UCSD-AML1 (cell line): Measurements from ENCODE around the gene STK4.
"Not testable (repeated sequence)": the region's sequence is repeated elsewhere in the genome, so short reads cannot be mapped to it uniquely, and the experiment has no call there.

Experiments
- DNase-seq: peaks from one replicate; lab custom pipeline; 2025; ENCODE audit not compliant: unreplicated experiment; lab: John Stamatoyannopoulos, UW

The STK4 gene

DNA sequence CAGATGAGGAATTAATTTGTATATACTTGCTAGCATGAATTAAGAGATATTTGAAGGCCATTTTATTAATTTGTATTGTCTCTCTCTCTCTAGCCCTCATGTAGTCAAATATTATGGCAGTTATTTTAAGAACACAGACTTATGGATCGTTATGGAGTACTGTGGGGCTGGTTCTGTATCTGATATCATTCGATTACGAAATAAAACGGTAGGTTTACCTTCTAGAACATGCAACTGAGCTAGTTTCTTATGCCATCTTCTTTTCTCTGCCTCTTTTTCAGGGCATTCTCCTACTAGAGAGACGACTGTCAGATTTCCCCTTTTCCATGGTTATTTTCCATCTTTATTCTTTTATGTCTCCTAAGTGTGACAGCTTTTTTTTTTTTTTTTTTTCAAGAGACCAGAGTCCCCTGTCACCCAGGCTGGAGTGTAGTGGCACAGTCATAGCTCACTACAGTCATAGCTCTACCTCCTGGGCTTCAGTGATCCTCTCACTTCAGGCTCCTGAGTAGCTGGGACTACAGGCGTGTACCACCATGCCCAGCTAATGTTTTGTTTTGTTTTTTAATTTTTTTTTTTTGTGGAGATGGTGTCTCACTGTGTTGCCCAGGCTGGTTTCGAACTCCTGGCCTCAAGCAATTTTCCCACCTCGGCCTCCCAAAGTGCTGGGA lies 15.6 kb downstream of the STK4 start:
- DNase-seq = no peak

DNA sequence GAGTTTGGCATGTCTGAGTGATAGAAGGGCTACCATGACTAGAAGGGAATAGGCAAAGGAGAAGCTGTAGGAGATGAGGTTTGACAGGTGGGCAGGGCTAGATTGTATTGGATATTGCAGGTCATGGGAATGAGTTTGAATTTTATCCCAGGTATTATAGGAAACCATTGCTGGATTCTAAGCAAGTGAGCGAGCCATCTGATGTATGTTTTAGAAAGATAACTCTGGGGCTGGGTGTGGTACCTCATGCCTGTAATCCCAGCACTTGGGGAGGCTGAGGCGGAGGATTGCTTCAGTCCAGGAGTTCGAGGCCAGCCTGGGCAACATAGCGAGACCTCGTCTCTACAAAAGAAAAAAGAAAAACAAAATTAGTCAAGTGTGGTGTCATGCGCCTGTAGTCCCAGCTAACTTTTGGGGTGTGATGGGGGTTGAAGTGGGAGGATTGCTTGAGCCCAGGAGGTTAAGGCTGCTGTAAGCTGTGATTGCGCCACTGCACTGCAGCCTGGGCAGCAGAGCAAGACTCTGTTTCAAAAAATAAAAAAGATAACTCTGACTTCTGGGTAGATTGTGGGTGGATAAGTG lies 16.9 kb downstream of the STK4 start:
- no peak for DNase-seq

DNA sequence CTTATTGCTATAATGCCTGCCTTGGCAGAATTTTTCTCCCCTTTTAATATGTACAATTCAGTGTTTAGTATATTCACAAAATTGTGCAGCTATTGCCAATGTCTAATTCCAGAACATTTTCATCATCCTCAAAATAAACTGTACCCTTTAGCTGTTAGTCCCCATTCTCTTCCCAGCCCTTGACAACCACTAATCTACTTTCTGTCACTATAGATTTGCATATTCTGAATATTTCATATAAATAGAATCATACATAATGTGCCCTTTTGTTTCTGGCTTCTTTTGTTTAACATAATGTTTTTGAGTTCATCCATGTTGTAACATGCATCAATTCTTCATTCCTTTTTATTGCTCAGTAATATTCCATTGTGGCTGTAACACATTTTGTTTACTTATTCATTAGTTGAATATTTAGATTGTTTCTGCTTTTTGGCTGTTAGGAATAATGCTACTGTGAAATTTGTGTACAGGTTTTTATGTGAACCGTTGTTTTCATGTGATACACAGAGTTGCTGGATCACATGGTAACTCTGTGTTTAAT lies 22.4 kb downstream of the STK4 start:
- no peak for DNase-seq

DNA sequence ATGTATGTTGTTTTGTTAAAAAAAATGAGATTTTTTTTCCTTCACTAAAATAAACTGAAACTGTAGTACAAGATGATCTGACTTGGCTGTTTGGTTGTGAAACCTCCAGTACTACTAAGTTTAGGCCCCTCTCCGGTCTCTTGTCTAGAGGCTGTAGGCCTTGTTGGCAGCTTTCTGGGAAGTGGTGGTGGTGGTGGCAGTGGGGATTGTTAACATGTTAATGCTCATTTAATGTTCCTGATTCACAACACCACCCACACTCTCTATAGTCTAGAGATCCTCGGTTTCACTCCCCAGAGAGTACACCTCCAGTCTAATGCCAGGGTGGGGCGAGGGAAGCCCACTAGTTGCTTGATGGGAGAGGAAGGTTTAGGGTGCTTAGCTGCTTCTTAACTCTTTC lies 24.1 kb downstream of the STK4 start:
- peak; percentile 18 for DNase-seq

DNA sequence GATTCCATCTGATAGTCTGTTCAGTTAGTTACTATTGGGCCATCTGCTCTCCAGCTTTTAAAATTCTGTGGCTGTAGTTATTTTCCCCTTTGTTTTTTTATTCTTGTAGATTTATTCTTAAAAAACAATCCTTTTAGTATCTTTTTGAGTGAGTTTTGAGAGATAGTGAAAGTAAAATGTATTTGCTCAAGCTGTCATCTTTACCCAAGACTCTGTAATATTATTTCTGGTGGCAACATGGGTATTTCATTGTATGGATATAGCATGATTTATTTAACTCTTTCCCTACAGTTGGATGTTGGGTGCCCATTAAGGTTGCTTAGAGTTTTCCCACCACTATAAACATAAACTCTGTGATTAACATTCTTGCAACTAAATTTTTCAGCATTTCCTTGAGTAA lies 24.6 kb downstream of the STK4 start:
- DNase-seq = no peak

DNA sequence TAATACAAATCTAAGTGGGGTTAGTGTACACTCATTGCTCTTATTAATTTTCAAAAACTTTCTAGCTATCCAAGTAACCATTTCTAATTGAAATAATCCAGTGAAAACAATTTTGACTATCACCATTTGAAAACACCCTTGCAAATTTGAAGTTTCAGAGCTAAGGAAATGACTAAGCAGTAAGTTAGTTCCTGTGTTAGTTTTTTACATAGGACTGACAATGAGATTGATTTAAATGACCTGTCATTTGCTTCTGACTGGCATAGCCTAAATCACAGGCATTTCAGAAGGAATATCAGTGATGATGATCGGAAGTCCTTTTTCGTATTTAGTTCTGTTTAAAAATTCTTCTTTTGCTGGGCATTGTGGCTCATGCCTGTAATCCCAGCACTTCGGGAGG lies 27.0 kb downstream of the STK4 start:
- DNase-seq = no peak

DNA sequence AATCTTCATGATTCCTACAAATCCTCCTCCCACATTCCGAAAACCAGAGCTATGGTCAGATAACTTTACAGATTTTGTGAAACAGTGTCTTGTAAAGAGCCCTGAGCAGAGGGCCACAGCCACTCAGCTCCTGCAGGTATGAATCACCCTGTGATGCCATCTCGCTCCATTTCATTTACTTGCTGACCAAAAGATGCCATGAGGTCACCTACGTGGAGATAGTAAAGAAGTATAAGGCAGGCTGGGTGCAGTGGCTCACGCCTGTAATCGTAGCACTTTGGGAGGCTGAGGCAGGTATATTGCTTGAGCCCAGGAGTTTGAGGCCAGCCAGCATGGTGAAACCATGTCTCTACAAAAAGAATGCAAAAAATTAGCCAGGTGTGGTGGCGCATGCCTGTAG lies 30.9 kb downstream of the STK4 start:
- no peak for DNase-seq

DNA sequence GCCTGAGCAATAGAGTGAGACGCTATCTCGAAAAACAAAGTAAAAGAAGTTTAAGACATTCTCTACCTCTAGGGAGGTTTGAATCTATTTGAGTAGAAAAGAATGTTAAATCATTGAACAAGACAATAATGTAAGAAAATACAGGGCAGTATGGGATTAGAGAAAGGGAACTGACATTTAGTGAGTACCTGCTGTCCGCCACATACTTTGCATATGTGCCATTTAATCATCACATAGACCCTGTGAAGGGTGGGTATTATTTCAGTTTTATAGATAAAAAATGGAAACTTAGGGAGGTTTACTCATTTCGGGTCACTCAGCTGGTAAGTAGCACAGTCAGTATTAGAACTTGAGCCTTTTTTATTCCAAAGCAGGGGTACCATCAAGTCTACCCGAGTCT lies 31.4 kb downstream of the STK4 start:
- DNase-seq = no peak

DNA sequence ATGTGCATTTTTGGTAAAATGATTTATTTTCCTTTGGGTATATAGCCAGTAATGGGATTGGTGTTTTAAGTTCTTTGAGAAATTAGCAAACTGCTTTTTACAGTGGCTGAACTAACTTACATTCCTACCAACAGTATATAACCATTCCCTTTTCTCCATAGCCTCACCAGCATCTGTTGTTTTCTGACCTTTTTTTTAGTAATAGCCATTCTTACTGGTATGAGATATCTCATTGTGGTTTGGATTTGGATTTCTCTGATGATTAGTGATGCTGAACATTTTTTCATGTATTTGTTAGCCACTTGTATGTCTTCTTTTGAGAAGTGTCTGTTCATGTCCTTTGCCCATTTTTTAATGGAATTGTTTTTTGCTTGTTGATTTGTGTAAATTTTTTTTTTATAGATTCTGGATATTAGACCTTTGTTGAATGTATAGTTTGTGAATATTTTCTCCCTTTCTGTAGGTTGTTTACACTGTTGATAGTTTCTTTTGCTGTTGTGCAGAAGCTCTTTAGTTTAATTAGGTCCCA lies 42.3 kb downstream of the STK4 start:
- no peak for DNase-seq

DNA sequence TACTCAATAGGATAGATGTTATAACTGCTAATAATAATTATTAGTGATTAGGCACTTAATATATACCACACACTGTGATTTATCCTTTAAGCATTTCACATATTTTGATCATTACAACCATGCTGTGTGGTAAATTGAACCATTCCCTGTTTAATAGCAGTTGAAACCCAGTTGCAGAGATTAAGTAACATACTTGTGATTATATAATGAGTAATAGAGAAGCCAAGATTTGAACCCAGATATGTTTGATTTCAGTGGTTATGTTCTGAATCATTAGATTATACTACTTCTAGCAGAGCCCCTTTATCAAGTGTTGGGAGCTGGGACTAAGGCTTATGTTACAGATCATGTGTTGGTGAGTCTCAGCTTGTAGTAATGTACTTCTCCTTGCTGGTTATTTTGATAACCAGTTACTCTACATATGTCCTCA lies 44.1 kb downstream of the STK4 start:
- DNase-seq = no peak

DNA sequence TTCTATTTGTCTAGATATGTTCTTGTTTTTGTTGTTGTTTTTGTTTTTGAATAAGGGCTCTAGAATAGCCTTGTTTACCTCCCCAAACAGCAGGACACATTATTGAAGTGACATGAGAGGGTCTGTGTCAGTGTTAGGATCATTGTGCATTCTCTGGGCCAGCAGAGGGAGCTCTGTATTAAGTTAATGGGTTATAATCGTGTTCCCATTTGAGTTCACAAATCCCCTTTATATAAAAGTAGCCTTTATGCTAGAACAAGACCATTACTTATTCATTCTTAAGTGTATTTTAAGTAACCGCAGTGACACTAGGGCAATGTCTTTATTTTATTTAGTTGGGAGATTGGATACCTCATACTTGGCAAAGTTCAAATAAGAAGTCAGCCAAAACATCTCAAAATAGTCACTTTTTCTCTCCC lies 44.8 kb downstream of the STK4 start:
- no peak for DNase-seq

DNA sequence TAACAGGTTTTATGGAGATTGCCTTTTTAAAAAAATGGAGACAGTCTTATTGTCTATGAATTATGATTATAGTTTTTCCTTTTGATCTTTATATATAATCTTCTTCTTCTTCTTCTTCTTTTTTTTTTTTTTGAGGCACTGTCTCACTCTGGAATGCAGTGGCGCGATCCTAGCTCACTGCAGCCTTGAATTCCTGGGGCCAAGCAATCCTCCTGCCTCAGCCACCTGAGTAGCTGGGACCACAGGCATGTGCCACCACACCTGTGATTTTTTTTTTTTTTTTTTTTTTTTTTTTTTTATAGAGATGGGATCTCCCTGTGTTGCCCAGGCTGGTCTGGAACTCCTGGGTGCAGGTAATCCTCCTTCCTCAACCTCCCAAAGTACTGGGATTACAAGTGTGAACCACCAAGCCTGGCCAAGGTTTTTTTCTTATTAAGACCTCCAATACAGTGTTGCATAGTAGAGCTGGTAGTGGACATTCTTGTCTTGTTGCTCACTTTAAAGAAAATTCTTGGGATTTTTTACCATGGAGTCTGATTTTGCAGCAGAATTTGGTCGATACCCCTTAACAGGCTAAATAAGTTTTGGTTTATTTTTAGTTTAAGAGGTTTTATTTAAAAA lies 46.5 kb downstream of the STK4 start:
- no peak for DNase-seq

DNA sequence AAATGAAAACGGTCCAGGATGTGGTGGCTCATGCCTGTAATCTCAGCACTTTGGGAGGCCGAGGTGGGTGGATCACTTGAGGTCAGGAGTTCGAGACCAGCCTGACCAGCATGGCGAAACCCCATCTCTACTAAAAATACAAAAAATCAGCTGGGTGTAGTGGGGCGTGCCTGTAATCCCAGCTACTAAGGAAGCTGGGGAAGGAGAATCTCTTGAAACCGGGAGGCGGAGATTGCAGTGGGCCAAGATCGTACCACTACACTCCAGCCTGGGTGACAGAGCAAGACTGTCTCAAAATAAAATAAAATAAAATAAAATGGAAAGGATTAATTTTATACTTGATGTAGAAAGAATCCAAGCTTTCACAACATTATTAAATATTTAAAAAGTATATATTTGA lies 47.8 kb downstream of the STK4 start:
- DNase-seq = not testable (repeated sequence)

DNA sequence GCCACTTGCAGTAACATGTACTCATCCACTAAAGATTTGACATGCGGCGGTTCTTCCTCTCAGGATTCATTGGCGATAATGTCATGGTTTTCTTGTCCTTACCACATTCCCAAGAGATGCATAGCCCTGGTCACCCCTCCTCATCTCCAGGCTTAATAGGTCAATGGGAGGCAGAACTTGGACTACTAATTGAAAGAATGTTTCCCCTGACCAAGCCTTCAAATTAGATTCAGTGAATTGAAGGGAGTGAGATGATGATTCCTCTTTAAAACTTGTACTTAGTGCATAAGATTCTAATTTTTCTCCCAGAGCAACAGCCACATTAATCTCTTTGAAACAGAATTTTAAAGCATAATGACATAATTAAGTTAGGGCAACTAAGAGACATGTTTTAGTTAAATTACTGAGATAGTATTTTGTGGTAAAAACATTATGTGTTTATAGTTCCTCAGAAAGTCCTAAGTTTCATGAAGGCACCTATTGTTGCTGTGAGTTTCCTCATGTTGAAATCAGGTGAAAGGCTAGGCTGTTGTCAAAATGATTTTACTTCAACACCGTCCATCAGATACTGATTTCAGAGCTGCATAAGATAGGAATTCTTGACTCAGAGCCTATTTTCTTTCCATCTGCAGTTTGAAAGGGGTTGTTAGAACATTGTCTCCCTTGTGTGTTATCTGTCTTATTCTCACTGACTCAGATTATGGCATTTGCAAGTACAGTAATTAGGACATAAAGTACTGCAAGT lies 48.5 kb downstream of the STK4 start:
- no peak for DNase-seq

DNA sequence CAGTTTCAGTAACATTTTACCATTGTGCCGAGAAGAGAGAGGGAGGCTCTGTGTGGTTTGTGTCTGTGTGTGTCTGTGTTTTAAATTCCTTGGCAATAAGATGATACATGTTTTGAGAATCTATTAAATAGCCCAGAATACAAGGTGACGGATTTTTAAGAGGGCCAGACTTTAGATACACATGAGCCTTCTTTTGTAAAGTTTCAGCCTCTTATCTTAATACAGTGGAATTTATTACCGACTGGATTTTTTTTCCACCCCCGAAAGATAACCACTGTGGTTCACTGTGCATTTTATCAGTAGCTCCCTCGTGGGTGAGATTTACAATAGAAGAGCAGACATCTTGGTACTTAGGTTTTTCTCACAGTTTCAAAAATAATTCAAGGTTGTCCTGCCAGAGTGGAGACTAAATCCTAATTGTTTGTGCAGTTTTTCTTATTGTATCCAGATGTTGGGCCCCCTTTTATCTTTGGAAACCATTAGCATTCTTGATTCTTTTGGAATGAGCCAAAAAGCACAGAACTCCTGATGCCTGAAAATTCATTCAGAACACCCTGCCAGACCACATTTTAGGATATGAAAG lies 49.9 kb downstream of the STK4 start:
- no peak for DNase-seq

DNA sequence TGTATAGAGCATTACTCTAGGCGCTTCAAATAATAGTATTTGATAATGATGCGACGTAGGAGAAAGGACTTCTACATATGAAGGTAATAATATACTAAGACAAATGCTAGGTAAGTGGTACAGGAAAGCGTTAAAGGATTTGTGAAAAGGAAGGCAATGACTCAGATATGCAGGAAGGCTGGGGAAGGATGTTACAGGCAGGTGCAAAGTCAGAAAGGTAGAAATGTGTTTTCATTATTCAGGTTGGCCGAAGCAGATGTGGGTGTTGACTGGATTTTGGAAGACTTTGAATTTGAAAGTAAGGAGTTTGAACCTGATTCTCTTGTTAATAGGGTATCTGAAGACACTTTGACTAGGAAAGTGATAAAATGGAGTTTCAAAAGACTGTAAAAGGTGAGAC lies 51.0 kb downstream of the STK4 start:
- no peak for DNase-seq

DNA sequence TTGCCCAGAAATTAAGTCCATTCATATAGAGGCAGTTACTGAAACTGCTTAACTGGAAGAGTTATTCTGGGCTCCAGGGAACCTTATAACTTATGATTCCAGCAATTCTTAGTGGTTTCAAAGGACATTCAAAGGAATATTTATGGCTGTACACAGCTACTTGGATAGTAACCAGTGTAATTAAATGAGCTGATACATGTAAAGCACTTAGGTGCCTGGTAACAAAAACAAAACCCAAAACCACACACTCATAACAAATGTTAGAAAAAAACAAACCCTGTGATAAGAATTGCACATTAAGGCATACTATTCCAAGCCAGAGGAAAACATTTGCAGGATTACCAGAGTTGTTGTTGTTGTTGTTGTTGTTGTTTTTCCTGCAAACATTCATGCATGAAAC lies 51.5 kb downstream of the STK4 start:
- DNase-seq = no peak

DNA sequence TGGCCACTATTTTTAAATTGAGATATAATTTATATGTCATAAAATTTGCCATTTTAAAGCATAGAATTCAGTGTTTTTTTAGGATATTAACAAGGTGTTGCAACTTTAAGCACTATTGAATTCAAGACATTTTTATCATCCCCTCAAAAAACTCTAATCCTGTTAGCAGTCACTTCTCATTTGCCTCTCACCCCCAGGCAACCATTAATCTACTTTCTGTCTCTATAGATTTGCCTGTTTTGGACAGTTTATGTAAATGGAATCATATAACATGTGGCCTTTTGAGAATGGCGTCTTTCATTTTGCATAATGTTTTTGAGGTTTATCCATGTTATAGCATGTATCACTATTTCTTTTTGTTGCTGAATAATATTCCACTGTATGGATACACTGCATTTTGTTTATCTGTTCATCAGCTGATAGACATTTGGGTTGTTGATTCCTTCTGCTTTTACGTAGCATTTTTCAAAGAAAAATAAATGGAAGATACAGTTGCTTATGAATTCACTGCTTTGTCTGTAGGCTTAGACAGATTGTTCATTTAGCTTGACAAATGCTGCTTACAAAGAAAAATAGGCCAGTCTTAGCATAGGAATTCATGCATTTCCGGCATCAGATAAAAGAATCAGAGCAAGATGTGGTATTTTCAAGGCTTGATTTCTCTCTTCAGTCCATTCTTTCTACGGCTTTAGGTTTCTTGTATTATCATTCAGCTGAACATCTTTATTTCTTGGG lies 52.9 kb downstream of the STK4 start:
- DNase-seq = no peak

DNA sequence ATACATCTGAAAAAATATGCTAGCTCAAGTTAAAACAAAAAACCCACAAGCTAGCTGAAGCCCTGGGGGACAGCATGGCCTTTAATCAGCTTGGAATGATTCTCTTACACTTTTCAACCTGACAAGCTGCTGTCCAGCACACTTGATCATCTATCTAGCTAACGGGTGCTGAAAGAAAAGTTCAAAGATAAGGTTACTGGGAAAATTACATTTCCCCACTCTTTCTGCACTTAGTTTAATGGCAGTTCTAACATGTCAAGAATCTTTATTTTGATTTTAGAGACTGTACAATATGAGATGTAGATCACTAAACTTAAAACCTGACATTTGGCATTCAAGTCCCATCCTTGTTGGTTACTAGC lies 53.4 kb downstream of the STK4 start:
- DNase-seq = no peak

DNA sequence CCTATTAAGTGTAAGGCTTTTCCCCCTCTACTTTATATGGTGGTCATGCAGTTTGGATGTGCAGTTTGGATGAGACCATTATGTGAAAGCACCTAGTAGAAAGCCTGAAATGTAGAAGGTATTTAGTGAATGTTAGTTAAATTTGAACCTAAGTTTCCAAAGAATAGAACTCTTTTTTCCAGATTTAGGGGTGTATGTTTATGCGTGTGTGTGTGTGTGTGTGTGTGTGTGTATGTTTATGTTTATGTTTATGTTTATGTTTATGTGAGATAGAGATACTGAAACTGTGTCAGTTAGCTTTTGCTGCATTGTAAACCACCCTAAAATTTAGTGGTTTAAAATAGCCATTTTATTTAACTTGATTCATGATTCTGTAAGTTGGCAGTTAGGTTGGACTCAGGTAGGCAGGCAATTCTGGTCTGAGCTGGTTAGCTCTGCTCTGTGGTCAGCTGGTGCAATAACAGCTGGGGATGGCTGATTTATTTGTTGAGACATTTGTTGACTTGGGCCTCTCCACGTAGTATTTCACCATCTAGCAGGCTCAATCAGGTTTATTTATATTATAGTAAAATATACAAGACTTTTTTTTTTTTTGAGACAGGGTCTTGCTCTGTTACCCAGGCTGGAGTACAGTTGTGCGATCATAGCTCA lies 54.0 kb downstream of the STK4 start:
- DNase-seq = no peak
